H1 (cell line): ENCODE data around the gene LOXL1. TPM values are rescaled to one million over a fixed set of nuclear protein-coding genes. Genes with fewer than 3 reads are reported as not detected.

ENCODE experiments used
- CTCF ChIA-PET: fragments of 300-600 bp; sonication (Branson Sonifier 250); formaldehyde crosslinking; loops from one replicate; lab custom pipeline; 2021; ENCODE audit not compliant: partially characterized antibody; lab: Charles Lee
- POLR2A ChIA-PET: fragments of 300-600 bp; sonication (Branson Sonifier 250); formaldehyde crosslinking; loops from one replicate; lab custom pipeline; 2021; ENCODE audit warnings: inconsistent platforms; ENCODE audit not compliant: partially characterized antibody; lab: Charles Lee
- DNase-seq, 2 experiments: peaks; one replicate each; pipeline versions ENCODE4 v3.0.0 to v3.0.0-alpha.2; 2010 to 2022; ENCODE audit warnings: low spot score in 2 of 2, low read depth in 1 of 2, mixed read lengths in 1 of 2
- FAIRE-seq: peaks from 2 replicates; lab custom pipeline; 2011; peaks lifted over from hg19 to GRCh38; lab: Jason Lieb, UNC
- H2AFZ ChIP-seq: 2 replicates; pipeline ENCODE4 v1.8.1; 2012; ENCODE audit warnings: low read length, inconsistent platforms
- H2AK5ac ChIP-seq: 2 replicates; pipeline ENCODE4 v1.6.1; 2013; ENCODE audit warnings: low read depth, low read length
- H2BK120ac ChIP-seq: replicated peaks from 2 replicates; pipeline ENCODE3; 2013; ENCODE audit warnings: low read depth, low read length, inconsistent platforms
- H2BK12ac ChIP-seq: 2 replicates; pipeline ENCODE4 v1.6.1; 2013; ENCODE audit warnings: low read depth, low read length
- H2BK15ac ChIP-seq: 2 replicates; pipeline ENCODE4 v1.6.1; 2013; ENCODE audit warnings: low read length
- H2BK20ac ChIP-seq: 2 replicates; pipeline ENCODE4 v1.6.1; 2013; ENCODE audit warnings: low read length
- H2BK5ac ChIP-seq: 2 replicates; pipeline ENCODE4 v1.6.1; 2013; ENCODE audit warnings: low read depth, low read length
- H3K14ac ChIP-seq: 2 replicates; pipeline ENCODE4 v1.6.1; 2013; ENCODE audit warnings: inconsistent platforms; ENCODE audit not compliant: insufficient read length
- H3K18ac ChIP-seq: 2 replicates; pipeline ENCODE4 v1.6.1; 2013; ENCODE audit warnings: low read length; ENCODE audit errors: extremely low read depth
- H3K23ac ChIP-seq: 2 replicates; pipeline ENCODE4 v1.6.1; 2013; ENCODE audit warnings: inconsistent platforms; ENCODE audit not compliant: insufficient read length
- H3K23me2 ChIP-seq: 2 replicates; pipeline ENCODE4 v1.6.1; 2013; ENCODE audit warnings: low read depth, low read length
- H3K27ac ChIP-seq: 2 replicates; pipeline ENCODE4 v1.6.1; 2011; ENCODE audit warnings: low read depth, low read length, inconsistent platforms
- H3K27me3 ChIP-seq, 4 experiments: replicated peaks in 1 of 4; 1 replicate in 1 of 4; 2 replicates in 3 of 4; pipeline versions ENCODE4 v1.6.1 to v1.8.1; 2011 to 2013; ENCODE audit warnings: low read length in 3 of 4, mild to moderate bottlenecking in 3 of 4, inconsistent platforms in 2 of 4, mixed read lengths in 2 of 4, moderate library complexity in 1 of 4; ENCODE audit not compliant: control insufficient read depth in 3 of 4, insufficient read depth in 3 of 4; ENCODE audit errors: extremely low read depth in 1 of 4
- H3K36me3 ChIP-seq, 4 experiments: 2 replicates each; pipeline versions ENCODE4 v1.6.1 to v1.8.1; 2011 to 2013; ENCODE audit warnings: mild to moderate bottlenecking in 4 of 4, low read length in 3 of 4, moderate library complexity in 2 of 4, control low read depth in 1 of 4, inconsistent platforms in 1 of 4; ENCODE audit not compliant: insufficient read depth in 4 of 4, control insufficient read depth in 2 of 4
- H3K4ac ChIP-seq: replicated peaks from 2 replicates; pipeline ENCODE3; 2013; ENCODE audit warnings: low read length, low read depth, mixed read lengths, inconsistent platforms; ENCODE audit not compliant: insufficient read length
- H3K4me1 ChIP-seq, 4 experiments: replicated peaks in 1 of 4; 1 replicate in 1 of 4; 2 replicates in 3 of 4; pipeline versions ENCODE4 v1.6.1 to v1.8.1; 2011 to 2013; ENCODE audit warnings: low read length in 3 of 4, inconsistent platforms in 2 of 4, mixed read lengths in 1 of 4; ENCODE audit not compliant: insufficient read depth in 4 of 4, control insufficient read depth in 3 of 4
- H3K4me2 ChIP-seq, 2 experiments: 2 replicates each; pipeline versions ENCODE4 v1.6.1 to v1.8.1; 2011 to 2013; ENCODE audit warnings: low read depth in 2 of 2, low read length in 2 of 2, control low read depth in 1 of 2, inconsistent platforms in 1 of 2, mild to moderate bottlenecking in 1 of 2; ENCODE audit not compliant: insufficient read depth in 1 of 2
- H3K4me3 ChIP-seq, 4 experiments: fragments of 200-600, 300-600 bp in 1 of 4; sonication (generic), shearing (Covaris generic), sonication (Bioruptor Twin) in 1 of 4; 2 replicates each; pipeline versions ENCODE4 v1.5.1 to v1.8.1; 2011 to 2016; ENCODE audit warnings: low read length in 4 of 4, low read depth in 3 of 4, control low read depth in 2 of 4, inconsistent platforms in 2 of 4, mild to moderate bottlenecking in 2 of 4, mixed read lengths in 1 of 4, moderate library complexity in 1 of 4; ENCODE audit not compliant: insufficient read depth in 2 of 4; ENCODE audit errors: extremely low read depth in 1 of 4
- H3K56ac ChIP-seq: replicated peaks from 2 replicates; pipeline ENCODE3; 2013; ENCODE audit warnings: low read depth, mild to moderate bottlenecking, mixed read lengths, low read length, inconsistent platforms; ENCODE audit not compliant: insufficient read length
- H3K79me1 ChIP-seq: 2 replicates; pipeline ENCODE4 v1.6.1; 2013; ENCODE audit warnings: low read depth, low read length, control low read depth
- H3K79me2 ChIP-seq, 2 experiments: 2 replicates each; pipeline versions ENCODE4 v1.6.1 to v1.8.1; 2012 to 2013; ENCODE audit warnings: low read length in 2 of 2, mild to moderate bottlenecking in 2 of 2, inconsistent platforms in 1 of 2; ENCODE audit not compliant: insufficient read depth in 2 of 2, control insufficient read depth in 1 of 2
- H3K9ac ChIP-seq, 4 experiments: replicated peaks in 1 of 4; 1 replicate in 1 of 4; 2 replicates in 3 of 4; pipeline versions ENCODE4 v1.6.1 to v1.8.1; 2011 to 2013; ENCODE audit warnings: low read depth in 3 of 4, low read length in 3 of 4, control low read depth in 2 of 4, mild to moderate bottlenecking in 2 of 4, moderate library complexity in 2 of 4, inconsistent platforms in 1 of 4; ENCODE audit errors: extremely low read depth in 1 of 4
- H3K9me3 ChIP-seq, 2 experiments: 2 replicates each; pipeline versions ENCODE4 v1.6.1 to v1.8.1; 2012 to 2013; ENCODE audit warnings: mild to moderate bottlenecking in 2 of 2, moderate library complexity in 2 of 2, control low read depth in 1 of 2, inconsistent platforms in 1 of 2, low read depth in 1 of 2, low read length in 1 of 2, mixed read lengths in 1 of 2; ENCODE audit not compliant: insufficient read depth in 2 of 2
- H4K20me1 ChIP-seq, 2 experiments: replicated peaks in 1 of 2; 2 replicates each; pipeline versions ENCODE3 to v1.8.1; 2011 to 2013; ENCODE audit warnings: inconsistent platforms in 2 of 2, low read length in 2 of 2, mild to moderate bottlenecking in 1 of 2; ENCODE audit not compliant: insufficient read depth in 2 of 2, control insufficient read depth in 1 of 2
- H4K5ac ChIP-seq: 2 replicates; pipeline ENCODE4 v1.6.1; 2013; ENCODE audit warnings: low read length, low read depth, mixed read lengths, inconsistent platforms; ENCODE audit not compliant: insufficient read length
- H4K8ac ChIP-seq: 2 replicates; pipeline ENCODE4 v1.8.0; 2013; ENCODE audit warnings: mild to moderate bottlenecking, moderate library complexity, low read length, inconsistent platforms; ENCODE audit not compliant: insufficient read depth; ENCODE audit errors: extremely low read depth
- H4K91ac ChIP-seq: replicated peaks from 2 replicates; pipeline ENCODE3; 2013; ENCODE audit warnings: low read length, mixed read lengths, inconsistent platforms; ENCODE audit not compliant: insufficient read length
- CBX8 ChIP-seq: fragments of 300-800, 300-1000 bp; sonication (generic); IDR thresholded peaks from 2 replicates; pipeline ENCODE4 v1.7.1; 2016; ENCODE audit warnings: low read depth, low read length, borderline replicate concordance
- EZH2 ChIP-seq: fragments of 200-600 bp; sonication (generic); IDR thresholded peaks from 2 replicates; pipeline ENCODE4 v1.7.1; 2012; ENCODE audit warnings: low read depth, mild to moderate bottlenecking, moderate library complexity, low read length, inconsistent platforms; ENCODE audit not compliant: severe bottlenecking
- NRF1 ChIP-seq: IDR thresholded peaks from 2 replicates; pipeline ENCODE4 v1.6.1; 2011; ENCODE audit warnings: mild to moderate bottlenecking, low read depth, low read length, improper control_type of control experiment
- POLR2AphosphoS5 ChIP-seq: IDR thresholded peaks from 2 replicates; pipeline ENCODE4 v1.6.1; 2011; ENCODE audit warnings: low read depth, low read length
- SP2 ChIP-seq: IDR thresholded peaks from 2 replicates; pipeline ENCODE4 v1.6.1; 2012; ENCODE audit warnings: mild to moderate bottlenecking, low read length, inconsistent platforms
- WGBS, 2 experiments: shearing (Covaris generic) in 1 of 2; methylation state at CpG; one replicate each; pipeline versions ENCODE4 v1.1.6 to v1.1.7; 2013 to 2015; ENCODE audit warnings: low lambda C conversion rate in 2 of 2, mixed read lengths in 2 of 2, inconsistent platforms in 1 of 2, low coverage in 1 of 2, missing lambda C conversion rate in 1 of 2; ENCODE audit not compliant: insufficient replicate concordance in 2 of 2, insufficient coverage in 1 of 2, insufficient read length in 1 of 2; ENCODE audit errors: extremely low coverage in 1 of 2, missing lambda C conversion rate in 1 of 2; 5-methylcytosine and 5-hydroxymethylcytosine counted together
- polyA plus RNA-seq, 7 experiments: library from polyadenylated mRNA; depleted of rRNA in 3 of 7; stranded (reverse) in 5 of 7; unstranded in 2 of 7; fragments of >200 nt in 5 of 7; fragments of 200-250 nt in 2 of 7; gene quantifications; 1 replicate in 5 of 7; 2 replicates in 1 of 7; 4 replicates in 1 of 7; pipeline versions ENCODE4 v1.2.1 to v1.2.3, GENCODE V29; 2011 to 2013; ENCODE audit warnings: missing spikeins in 2 of 7, mixed read lengths in 2 of 7
- total RNA-seq: library from RNA; stranded (reverse); fragmentation: NEBNext Ultra II Directional; extraction: Animal tissue kit (Norgen Biotek cat#: 25700); gene quantifications from 2 replicates; pipeline ENCODE4 v1.2.1, GENCODE V29; 2021

The LOXL1 gene
- total and polyA plus RNA-seq, 2 of the 8 experiments (the other 6 are each of a cell fraction or from before 2014, with no cell fraction given), result 8.1 to 14.4 TPM

- H3K4me2 ChIP-seq, result no peak overlapping the region
- H2BK5ac ChIP-seq, result no peak overlapping the region
- no peak overlapping the region for H3K9ac ChIP-seq
- WGBS, 2 experiments, result 93% methylated on average over 6 of the region's 6 CpGs; no CpG with 5 or more reads in 1 of the 2 experiments
- no peak overlapping the region for H3K27ac ChIP-seq
- H3K9me3 ChIP-seq, result no peaks in the 10 kb centered on the region
- ChIA-PET POLR2A (no interaction called here), CTCF (interaction anchor here (0.8 to 3.5 kb wide), 6 partner anchors 8 to 51 kb away, joined by 3 to 14 read pairs (median 4); no protein-coding TSS in a partner anchor)
- no peak overlapping the region for H3K23ac ChIP-seq
- no peak overlapping the region; the same call in 1 of the 2 replicates for H2BK20ac ChIP-seq
- no peak overlapping the region for H3K4me3 ChIP-seq
- DNase-seq (no peak), FAIRE-seq (no peak)
- no peak overlapping the region for H2BK12ac ChIP-seq
- H4K20me1 ChIP-seq, result no peaks in the 10 kb centered on the region
- H4K5ac ChIP-seq, result no peak overlapping the region
- peaks cover 2% of the 10 kb centered on the region; the same call in 1 of the 2 replicates for H3K79me1 ChIP-seq
- H3K56ac ChIP-seq, result no peak overlapping the region
- H3K23me2 ChIP-seq, result no peaks in the 10 kb centered on the region
- no peak overlapping the region for H4K91ac ChIP-seq
- H2AK5ac ChIP-seq, result no peak overlapping the region
- peaks cover 0 to 11% (median 0%) of the 10 kb centered on the region in 4 experiments; a peak in 1 of 8 replicates for H3K36me3 ChIP-seq
- no peak overlapping the region for H3K14ac ChIP-seq
- H3K27me3 ChIP-seq, result no peaks in the 10 kb centered on the region; a peak in 1 of 7 replicates
- peaks cover 0 to 37% (median 28%) of the 10 kb centered on the region in 4 experiments; a peak in 6 of 7 replicates for H3K4me1 ChIP-seq
- H4K8ac ChIP-seq, result no peak overlapping the region
- H3K18ac ChIP-seq, result no peak overlapping the region
- TF ChIP-seq CBX8 (no peak), SP2 (no peak), NRF1 (no peak), POLR2AphosphoS5 (no peak), EZH2 (no peak)
- no peak overlapping the region for H2BK120ac ChIP-seq
- no peak overlapping the region for H2BK15ac ChIP-seq
- no peak overlapping the region for H3K4ac ChIP-seq
- no peaks in the 10 kb centered on the region for H3K79me2 ChIP-seq
- no peak overlapping the region for H2AFZ ChIP-seq
Observed at GRCh38 chr15:73919706-73920105, 6.6 kb upstream of the LOXL1 start.
